ENCODE measurements around the gene OTUD7B.
A peak's percentile ranks its signal among the peaks of the same experiment; 100 is the strongest.
"Not testable (repeated sequence)": the region's sequence is repeated elsewhere in the genome, so short reads cannot be mapped to it uniquely, and the experiment has no call there.

Gene OTUD7B

DNA sequence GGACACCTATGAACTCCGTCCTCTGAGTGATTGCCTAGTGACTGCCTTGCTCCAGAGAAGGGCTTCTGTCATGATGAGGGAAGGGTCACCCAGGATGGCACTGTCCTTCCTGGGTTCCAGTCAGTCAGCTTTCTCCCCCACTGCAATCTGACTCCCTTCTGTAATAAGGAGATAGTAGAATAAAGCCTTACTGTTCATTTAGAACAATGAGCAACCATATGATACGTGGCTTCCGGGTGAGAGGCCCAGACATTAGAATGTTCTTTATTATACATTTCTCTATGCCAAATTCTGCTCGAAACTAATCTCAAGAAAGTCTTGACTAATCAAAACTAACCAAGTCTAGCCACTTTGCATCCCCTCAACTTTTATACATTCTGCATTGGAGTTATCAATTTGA is 65.3 kb downstream of the OTUD7B start:
- no peak for DNase-seq (ENCODE audit: low read depth)

DNA sequence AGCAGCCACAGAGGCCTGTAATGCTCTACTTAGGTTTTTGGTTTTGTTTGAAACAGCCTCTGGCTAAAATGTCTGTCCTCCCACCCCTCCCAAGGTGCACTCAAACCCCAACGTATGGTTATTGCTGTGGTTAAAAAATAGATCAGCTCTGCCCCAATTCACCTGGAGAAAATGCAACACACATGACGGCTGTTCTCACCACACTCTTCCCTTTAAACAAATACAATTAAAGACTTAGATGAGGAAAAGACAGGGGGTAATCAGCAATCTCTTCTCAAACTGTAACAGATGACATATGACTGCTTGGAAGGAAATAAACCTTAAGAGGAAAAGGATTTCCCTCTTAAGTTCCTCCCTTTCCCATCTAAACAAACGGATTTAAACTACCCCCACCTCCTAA is 67.6 kb downstream of the OTUD7B start:
- no peak for DNase-seq (ENCODE audit: low read depth)

DNA sequence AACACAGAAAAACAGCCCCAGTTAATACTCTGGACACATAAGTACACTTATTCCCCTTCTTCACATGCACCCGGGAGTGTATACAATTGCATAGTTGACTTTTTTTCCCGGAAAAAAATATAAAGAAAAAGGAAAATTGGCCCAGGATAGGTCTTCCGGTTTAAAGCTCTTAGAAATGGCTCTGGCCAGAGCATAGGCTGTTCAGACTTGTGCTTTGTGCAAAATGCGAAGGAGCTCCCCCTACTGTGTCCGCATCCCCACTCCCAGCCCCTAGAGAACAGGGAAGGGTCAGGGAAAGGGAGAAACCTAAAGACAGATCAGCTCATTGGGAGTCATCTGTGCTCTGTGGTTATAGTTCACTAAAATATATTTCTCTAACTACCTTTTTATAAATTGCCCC is 68.3 kb downstream of the OTUD7B start:
- peak; percentile 23 for DNase-seq (ENCODE audit: low read depth)

DNA sequence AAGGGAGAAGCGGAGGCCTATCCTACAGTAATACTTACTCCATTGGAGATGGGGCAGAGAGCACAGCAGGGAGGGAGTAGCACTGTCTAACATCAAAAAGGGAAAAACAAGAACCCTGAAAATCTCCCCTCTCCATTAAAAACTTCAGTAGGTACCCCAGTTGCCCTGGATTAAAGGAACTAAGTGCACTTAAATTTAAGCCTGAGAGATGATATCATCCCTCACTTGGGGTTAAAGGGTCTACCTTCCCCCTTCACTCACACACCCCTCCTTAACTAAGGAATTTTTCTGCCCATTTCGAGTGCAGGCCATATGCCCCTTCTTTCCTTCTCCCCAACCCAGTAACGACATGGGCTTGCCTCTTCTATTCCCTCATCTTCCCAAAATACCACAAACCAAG is 70.1 kb downstream of the OTUD7B start:
- no peak for DNase-seq (ENCODE audit: low read depth)

DNA sequence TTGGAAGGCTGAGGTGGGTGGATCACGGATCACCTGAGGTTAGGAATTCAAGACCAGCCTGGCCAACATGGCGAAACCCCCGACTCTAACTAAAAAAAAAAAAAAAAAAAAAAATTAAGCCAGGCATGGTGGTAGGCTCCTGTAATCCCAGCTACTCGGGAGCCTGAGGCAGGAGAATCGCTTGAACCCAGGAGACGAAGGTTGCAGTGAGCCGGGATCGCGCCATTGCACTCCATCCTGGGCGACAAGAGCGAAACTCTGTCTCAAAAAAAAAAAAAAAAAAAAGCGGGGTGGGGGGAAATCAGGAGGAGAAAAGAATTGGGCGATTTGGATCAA is 71.9 kb downstream of the OTUD7B start:
- not testable (repeated sequence) for DNase-seq (ENCODE audit: low read depth)

DNA sequence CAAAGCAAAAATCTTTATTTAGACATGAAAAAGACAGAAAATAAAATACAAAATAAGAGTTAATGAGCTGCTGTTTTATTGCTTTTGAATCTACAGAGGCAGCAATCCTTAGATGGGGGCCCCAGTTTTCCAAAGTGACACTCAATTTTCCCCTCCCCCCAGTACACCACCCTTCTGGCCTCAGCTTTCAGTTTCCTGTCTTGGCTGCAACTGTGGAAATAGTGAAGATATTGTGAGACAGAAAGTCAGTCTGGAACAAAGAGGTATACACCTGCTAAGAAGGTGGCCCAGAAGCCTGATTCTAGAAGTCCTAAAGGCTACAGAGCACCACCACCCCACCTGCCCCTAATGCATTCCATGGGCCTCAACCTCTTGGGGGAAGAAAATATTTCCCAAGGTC is 72.8 kb downstream of the OTUD7B start:
- DNase-seq (ENCODE audit: low read depth) = no peak

DNA sequence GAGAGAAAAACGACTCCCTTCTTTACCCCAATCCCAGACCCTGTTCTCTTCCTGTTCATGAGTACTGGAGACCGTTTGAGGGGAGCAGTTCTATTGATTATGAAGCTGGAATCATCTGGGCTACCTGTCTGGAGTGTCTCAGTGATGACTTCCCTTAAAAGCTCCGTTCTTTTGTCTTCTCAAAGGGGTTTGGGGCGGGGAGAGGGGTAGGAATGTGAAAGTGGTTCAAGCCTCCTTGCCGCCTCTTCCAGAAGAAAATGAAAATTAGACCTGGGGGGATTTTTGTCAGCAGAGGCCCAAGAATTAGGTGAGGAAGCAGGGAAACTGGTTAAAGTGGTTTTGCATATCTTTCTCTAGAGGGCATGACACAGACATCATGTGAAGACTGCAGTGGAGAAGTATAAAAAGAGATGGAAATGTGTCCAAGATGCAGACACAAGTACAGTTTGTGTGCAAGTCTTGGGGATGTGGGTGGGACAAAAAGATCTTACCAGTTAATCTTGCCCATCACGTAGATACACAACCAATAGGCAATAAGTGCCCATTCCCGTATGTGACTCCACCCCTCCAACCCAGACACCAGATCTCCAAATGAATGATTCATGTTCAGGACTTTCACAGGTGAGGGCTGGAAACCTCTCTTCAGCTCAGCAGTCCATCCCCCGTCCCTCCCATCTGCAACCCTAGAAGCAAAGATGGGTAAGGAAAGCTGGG is 73.4 kb downstream of the OTUD7B start:
- peak; percentile 47 for DNase-seq (ENCODE audit: low read depth)

DNA sequence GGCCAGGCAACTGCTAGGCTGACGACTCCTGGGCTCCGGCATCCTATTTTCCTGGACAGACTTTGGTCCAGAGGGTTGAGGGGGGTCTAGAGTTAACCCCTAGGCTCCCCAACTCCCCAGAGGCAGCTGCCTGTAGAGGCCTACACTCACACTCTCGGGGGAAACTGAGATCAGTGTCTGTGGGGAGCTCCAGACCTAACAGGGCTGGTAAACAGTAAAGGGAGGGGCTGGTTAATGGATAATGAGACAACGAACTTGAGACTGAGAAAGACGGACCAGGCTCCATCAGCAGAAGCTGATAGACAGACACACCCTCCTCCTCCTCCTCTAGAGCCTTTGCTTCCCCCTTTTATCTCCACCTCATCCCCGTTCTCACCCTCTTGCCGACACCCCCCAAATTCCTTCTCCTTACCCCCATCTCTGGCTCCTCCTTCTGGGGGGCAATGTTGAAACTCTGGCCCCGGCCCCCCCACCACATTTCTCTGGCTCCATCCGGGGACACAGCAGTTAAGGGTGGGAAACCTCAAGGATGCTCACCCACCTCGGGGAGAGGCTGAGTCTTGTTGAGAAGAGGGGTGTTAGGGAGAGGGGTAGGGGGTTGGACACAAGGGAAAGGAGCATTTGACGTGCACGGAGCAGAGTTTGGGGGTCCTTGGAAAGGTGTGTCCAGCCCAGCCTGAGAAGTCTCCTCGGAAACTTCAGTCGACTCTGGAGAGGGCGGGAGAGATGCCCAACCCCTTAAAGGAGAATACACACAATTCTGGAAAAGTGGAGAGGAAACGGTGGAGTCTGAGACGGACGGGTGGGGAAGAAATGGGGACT is 74.1 kb downstream of the OTUD7B start, which contains the start of gene MTMR11:
MTMR11 (minus strand) TSS at position 710 of the 822 bp plus-strand sequence; CDS start at position 478, 232 bp downstream.
- DNase-seq (ENCODE audit: low read depth) = peak; percentile 35

DNA sequence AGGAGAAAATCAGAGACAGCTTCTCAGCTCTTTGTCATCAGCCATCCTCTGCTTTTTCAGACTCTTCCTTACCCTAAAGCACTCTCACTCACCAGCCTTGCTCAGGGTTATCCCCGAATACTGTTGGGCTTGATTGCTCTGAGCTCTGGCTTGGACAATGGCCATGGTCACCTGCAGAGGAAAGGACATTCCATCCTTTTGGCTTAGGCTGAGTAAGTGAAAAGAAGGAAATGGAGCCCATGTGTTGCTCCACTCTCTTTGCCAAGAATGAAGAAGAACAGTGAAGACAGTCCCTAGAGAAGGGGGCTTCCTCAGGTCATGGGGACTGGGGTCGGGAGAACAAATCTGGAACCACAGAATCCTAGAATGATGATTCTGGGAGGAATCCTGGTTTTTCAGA is 76.2 kb downstream of the OTUD7B start:
- DNase-seq (ENCODE audit: low read depth) = no peak

DNA sequence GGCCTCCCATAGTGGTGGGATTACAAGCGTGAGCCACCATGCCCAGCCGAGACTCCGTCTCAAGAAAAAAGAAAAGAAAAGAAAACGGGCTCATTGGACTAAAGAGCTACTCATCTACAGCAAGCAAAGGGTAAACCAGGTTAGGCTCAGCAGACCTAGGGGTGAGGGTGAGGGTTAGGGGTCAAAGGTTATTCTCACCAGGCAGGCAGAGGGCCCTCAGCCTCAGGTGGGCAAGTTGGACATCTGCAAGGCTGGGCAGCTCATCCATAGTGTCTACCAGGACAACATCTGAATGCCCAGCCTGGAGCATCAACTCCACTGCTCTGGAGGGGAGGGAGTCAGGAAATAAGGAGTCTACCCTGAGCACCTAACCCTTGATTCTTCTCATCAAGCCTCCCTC is 77.3 kb downstream of the OTUD7B start:
- DNase-seq (ENCODE audit: low read depth) = no peak

DNA sequence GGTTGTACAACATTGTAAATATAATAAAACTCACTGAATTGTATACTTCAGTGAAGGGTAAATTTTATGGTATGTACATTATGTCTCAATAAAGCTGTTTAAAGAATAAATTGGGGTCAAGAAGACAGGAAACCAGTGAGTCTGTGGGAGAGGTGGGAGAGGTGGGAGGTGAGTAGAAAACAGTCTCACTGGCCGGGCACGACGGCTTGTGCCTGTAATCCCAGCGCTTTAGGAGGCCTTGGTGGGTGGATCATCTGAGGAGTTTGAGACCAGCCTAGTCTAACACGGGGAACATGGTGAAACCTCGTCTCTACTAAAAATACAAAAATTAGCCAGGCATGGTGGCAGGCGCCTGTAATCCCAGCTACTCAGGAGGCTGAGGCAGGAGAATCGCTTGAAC is 78.1 kb downstream of the OTUD7B start:
- no peak for DNase-seq (ENCODE audit: low read depth)

DNA sequence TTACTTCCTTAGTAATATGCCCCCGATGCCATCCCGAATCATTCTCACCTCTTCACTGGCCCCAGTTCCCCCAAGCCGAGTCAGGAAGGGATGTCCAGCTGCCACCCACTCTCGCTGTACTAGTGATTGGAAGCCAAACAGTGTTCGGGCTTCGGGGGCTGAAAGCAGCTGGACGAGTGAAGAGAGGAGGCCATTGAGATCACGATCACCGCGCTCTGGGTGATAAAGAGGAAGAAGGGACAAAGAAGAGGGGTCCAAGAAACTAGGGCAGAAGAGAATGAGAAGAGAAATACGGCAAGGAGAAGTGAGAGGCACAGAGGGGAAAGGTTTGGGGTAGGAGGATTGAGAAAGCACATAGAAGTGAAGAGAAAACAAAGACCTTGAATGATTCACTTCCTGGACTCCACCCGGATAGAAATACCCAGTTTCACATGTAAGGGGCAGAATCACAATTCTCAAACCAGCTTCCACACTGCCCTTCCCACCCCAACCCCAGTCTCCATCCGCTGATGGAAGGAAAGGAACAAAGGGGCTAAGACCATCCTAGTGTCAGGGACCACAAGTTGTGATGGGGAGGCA is 79.2 kb downstream of the OTUD7B start:
- no peak for DNase-seq (ENCODE audit: low read depth)

DNA sequence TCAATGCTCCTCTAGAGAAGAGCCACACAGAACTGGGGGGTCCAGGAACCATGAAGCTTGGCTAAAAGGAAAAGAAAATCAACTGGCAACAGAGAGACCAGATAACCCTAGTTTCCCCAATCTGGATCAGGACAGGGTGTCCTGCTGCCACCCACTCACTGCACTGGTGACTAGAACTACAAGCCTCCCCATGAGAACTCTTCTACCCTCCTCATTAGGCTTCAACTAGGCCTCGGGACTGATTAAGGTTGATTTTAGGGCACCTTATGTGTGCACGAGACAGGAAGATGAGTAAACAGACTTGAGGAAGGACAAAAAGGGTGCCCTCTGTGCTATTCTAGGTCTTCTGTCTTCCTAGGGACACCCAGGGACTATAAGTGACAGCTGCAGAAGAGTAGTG is 80.7 kb downstream of the OTUD7B start:
- no peak for DNase-seq (ENCODE audit: low read depth)

DNA sequence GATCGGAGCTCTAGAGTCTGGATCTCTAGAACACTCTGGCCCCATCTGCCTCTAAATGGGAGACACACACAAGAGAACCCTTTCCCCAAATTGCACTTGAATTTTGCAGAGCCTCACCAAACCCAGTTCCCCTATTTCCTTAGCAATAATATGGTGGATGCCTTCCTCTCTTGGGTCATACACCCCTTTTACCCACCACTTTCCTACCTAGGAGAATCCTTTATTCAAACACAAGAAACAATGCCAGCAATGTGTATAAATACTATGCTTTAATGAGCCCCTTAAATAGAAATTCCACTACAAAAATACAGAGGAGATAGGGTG is 82.2 kb downstream of the OTUD7B start:
- DNase-seq (ENCODE audit: low read depth) = no peak

DNA sequence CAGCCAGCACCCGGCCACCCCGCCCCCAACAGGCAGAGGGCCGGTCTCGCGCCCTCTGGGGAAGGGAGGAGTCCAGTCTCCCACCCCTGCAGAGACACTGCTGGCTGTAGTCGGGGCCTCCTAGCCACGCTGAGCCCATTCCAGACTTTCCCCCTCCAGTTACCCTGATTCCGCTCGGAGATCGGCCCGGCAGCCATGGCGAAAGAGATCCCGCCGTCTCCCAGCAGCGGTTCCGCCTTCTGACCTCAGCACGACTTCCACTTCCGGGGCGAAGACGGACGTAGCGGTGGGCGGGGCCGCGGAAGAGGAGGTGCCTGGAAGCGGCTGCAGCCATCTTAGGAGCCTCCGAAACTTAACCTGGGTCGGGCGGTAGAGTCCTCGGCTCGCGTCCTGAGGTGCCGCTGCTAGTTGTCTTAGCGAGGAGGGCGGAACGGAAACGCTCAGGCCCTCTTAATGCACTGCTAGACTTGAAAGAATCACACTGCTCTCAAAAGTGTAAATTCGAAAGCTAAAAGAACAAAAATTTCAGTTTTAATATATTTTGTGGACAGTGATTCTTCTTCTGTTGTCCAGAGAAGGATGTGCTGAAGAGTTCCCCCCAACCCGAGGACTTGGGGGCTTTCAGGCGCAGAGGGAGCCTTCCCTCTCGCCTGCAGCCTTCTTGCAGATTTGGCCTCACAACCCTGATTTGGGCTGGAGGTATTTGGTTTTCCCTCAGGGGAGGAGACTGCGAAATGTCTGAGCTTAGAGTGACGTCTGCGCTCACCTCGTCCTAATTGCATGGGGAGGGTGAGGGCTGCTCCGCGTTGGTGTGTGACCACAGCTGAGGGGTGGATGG is 82.7 kb downstream of the OTUD7B start, which contains the start of gene SF3B4:
SF3B4 (minus strand) TSS at position 241 of the 838 bp plus-strand sequence; CDS start at position 197, 44 bp downstream.
- peak; percentile 85 for DNase-seq (ENCODE audit: low read depth)

DNA sequence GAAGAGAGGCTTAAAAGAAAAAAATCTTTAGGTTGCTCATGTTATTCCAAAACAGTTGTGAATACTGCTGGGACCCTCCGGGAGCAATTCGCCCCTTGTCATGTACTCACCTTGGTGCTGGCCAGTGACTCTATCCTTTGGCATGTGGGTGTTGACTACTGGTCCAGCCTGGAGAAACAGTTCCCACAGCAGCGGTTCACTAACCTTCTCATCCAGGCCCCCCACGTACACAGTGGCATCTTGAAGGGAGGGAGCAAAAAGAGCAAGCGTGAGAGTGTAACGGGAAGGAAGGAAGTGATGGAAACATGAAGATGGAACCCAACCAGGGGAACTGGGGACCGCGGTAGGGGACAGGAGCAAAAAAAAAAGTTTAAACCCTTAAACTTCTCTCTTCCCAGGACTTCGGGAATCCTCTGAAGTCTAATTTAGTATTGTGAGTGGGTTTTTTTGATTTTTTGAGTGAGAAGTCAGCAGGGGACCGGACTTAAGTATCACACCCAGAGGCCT is 83.4 kb downstream of the OTUD7B start:
- no peak for DNase-seq (ENCODE audit: low read depth)

DNA sequence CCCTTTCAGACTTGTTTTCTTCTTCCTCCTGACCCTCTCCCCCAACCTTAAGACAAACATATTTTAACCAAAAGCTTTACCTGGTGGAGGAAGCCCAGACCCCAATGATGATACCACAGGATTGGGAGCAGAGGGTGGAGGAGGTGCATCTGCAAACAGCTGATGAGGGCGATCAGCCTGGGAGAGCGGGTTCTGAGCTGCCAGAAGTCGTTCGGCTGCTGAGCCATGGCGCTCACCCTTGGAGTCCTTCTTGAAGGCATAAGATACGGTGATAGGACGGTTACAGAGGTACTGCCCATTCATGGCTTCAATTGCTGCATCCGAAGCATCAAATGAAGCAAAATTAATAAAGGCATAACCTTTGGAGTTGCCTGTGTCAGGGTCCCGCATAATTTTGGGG is 84.2 kb downstream of the OTUD7B start:
- no peak for DNase-seq (ENCODE audit: low read depth)

DNA sequence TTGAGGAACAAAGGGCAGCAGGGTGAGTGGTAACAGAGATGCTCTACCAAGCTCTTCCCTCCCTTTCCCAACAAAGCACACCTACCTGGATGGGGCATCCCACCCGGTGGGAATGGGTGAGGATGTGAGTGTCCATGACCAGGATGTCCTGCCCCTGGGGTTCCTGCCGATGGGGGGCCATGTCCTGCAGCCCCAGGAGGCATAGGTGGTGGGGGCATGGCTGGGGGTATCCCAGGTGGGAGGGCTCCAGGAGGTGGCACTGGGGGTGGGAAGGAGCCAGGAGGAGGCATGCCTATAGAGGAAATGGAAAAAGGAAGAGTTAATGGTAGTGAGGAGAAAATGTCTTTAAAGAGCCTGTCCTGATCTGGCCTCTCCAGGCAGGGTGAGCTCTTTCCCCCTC is 84.8 kb downstream of the OTUD7B start:
- DNase-seq (ENCODE audit: low read depth) = no peak

DNA sequence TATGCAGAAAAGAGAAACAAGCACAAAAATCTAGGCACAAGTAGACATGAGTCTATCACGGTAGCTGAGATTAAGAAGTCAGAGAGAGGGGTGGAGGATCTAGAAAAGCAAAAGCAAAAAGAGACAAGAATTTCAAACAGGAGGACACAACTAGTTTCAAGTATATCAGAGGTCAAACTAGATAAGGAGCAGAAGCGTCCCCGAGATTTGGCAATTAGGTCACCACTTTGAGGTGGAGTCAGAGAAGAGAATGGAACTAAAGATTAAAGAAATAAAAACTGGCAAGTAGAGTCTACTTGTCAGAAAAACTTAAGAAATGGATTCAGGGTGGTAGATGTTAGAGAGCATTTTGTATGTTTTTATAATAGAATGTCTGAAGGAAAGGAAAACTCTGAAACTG is 85.2 kb downstream of the OTUD7B start:
- no peak for DNase-seq (ENCODE audit: low read depth)

DNA sequence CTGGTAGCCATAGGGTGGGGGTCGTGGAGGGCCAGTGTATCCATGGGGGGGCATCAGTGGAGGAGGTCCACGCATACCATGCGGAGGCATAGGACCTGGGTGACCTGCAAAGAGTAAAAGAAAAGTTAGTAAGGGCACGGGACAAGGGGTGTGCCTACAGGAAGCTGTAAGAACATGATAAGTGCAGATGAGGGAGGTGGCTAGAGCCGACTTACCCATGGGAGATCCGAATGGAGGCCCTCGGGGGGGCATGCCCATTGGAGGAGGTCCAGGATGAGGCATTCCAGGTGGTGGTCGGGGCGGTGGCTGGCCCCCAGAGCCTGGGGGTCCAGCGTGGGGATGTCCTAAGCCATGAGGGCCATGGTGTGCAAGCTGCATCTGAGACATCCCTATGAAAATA is 86.9 kb downstream of the OTUD7B start:
- no peak for DNase-seq (ENCODE audit: low read depth)

DNA sequence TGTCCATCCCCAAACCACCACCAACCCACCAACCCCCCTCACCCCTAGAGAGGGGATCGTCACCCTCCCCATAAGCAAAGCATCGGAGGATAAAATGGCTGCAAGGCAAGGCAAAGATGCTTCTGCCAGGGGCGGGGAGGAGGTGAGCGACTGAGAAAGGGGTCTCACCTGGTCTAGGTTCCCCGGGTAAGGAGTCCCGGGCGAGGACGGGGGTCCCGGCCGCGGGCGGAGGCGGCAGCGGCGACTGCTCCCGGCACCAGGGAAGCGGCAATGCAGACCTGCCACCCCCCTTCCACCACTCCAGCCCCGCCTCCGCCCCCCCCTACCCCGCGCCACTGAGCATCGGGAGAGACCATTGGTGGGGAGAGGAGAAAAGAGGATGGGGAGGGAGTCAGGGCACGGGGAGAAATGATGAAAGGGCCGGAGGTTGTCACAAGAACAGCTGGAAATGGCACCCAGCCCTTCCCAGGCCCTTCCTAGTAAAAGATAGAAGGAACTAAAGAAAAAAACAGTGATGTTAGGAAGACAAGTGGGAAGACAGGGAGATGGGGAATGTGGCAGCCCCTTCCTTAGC is 92.9 kb downstream of the OTUD7B start, which contains the start of gene SV2A:
SV2A (minus strand) TSS at position 274 of the 574 bp plus-strand sequence. CDS start 4,004 bp downstream, outside the sequence.
- peak; percentile 41 for DNase-seq (ENCODE audit: low read depth)

DNA sequence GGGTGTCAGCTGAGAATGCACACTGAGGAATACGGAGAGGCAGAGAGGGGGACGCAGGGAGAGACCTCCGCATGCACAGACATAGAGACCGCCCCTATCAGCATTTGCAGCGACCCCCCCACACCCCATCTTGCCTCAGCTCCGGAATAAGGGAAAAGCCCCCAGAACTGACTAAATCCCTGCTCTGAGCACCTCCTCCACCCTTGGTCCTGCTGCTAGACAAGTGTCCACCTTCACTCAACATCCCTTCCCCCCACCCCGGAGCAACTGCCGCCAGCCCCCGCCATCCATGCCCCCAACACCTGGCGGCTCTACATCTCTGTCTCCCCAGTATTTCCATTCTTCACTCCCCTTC is 93.7 kb downstream of the OTUD7B start:
- no peak for DNase-seq (ENCODE audit: low read depth)

Measured in stromal cell of bone marrow (primary cell).